PFSK-1 (cell line): ENCODE measurements around the gene SMIM7.

Source experiments
- FOXP2 ChIP-seq: optimal IDR thresholded peaks from 2 replicates; pipeline ENCODE3; 2011; ENCODE audit warnings: borderline replicate concordance, control low read depth, inconsistent platforms; ENCODE audit not compliant: insufficient read depth; ENCODE audit errors: extremely low read length, extremely low read depth
- POLR2AphosphoS5 ChIP-seq: IDR thresholded peaks from 2 replicates; pipeline ENCODE4 v1.6.1; 2012; ENCODE audit warnings: low read depth, mild to moderate bottlenecking, control low read depth, low read length, moderate library complexity
- SIN3A ChIP-seq: IDR thresholded peaks from 2 replicates; pipeline ENCODE4 v1.6.1; 2012; ENCODE audit warnings: mild to moderate bottlenecking, low read length, moderate library complexity, borderline replicate concordance; ENCODE audit not compliant: insufficient read depth
- TAF1 ChIP-seq: IDR thresholded peaks from 2 replicates; pipeline ENCODE4 v1.6.1; 2012; ENCODE audit warnings: low read length, control low read depth, borderline replicate concordance; ENCODE audit not compliant: insufficient read depth
- TF ChIP-seq, protein P1 (sequence below), 2 experiments: IDR thresholded peaks; 2 replicates each; pipeline versions ENCODE4 v1.6.1 to v1.8.0; 2011 to 2012; ENCODE audit warnings: low read depth in 2 of 2, low read length in 2 of 2, control low read depth in 1 of 2, inconsistent platforms in 1 of 2, mild to moderate bottlenecking in 1 of 2, moderate library complexity in 1 of 2; ENCODE audit not compliant: insufficient read depth in 1 of 2

Gene SMIM7

DNA sequence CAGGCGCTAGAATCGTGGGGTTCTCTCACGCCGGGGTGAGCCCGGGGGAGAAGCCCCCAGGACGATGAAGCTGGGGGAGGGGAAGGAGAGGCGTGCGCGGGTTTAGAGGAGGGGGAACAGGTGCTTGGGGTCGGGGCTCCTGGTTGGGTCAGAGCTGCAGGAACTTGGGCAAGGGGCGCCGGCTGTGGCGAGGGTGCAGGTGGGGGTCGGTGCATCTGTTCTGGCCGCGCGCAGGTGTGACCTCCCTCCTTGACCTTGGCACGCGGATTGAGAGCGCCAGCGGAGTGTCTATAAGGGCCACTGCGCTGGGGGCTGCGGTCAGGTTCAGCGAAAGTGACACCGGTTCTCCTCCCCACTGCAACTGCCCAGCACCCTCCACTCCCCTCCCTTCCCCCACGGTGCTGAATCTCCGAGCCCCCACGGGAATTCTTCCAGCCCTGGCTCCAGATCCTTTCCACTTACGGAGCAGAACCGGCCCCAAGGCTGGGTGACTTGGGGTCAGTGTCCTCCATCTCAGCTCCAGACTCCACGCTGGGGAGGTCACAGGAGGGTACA is 1.6 kb upstream of the SMIM7 start:
- TF ChIP-seq FOXP2 (no peak), SIN3A (no peak), POLR2AphosphoS5 (no peak), TAF1 (no peak)
- TF ChIP-seq, protein P1, sequence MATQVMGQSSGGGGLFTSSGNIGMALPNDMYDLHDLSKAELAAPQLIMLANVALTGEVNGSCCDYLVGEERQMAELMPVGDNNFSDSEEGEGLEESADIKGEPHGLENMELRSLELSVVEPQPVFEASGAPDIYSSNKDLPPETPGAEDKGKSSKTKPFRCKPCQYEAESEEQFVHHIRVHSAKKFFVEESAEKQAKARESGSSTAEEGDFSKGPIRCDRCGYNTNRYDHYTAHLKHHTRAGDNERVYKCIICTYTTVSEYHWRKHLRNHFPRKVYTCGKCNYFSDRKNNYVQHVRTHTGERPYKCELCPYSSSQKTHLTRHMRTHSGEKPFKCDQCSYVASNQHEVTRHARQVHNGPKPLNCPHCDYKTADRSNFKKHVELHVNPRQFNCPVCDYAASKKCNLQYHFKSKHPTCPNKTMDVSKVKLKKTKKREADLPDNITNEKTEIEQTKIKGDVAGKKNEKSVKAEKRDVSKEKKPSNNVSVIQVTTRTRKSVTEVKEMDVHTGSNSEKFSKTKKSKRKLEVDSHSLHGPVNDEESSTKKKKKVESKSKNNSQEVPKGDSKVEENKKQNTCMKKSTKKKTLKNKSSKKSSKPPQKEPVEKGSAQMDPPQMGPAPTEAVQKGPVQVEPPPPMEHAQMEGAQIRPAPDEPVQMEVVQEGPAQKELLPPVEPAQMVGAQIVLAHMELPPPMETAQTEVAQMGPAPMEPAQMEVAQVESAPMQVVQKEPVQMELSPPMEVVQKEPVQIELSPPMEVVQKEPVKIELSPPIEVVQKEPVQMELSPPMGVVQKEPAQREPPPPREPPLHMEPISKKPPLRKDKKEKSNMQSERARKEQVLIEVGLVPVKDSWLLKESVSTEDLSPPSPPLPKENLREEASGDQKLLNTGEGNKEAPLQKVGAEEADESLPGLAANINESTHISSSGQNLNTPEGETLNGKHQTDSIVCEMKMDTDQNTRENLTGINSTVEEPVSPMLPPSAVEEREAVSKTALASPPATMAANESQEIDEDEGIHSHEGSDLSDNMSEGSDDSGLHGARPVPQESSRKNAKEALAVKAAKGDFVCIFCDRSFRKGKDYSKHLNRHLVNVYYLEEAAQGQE (IDR thresholded peaks at IDR 0.05; ENCODE audit: insufficient read depth in 1 of 2, low read depth in 2 of 2, low read length in 2 of 2) = no peak

DNA sequence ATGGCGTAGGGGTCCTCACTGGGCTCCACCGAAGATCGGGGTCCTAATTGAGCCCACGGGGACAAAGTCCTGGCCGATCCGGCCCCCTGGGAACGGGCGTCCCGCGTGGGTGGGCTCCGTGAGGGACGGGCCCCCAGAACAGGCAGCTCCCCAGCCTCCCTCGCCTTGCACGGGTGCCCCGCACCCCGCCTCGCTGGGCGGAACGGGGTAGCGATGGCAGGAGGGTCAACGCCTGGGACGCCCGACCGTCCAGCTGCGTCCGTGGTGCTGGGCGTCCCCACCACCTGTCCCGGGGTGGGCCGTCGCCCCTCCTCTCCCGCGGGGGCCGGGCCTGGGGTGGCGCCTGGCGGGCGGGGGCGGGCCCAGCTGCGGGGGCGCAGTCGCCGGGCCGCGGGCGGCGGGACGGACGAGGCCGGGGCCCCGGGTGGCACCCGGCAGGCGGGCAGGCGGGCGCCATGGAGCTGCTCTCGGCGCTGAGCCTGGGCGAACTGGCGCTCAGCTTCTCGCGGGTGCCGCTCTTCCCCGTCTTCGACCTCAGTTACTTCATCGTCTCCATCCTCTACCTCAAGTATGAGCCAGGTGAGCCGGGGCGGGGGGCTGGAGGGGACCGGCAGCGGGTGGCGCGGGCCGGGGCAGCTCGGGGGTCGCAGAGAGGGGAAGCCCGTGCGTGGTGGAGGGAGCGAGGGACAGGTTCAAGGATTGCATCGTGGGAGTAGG is 977 bp upstream of the SMIM7 start, which contains the start of gene TMEM38A:
Gene TMEM38A, plus strand, starts transcription at position 377 of the 717 bp plus-strand sequence. Its CDS starts 79 bp downstream, at position 456.
- TF ChIP-seq FOXP2 (no peak), TAF1 (no peak), POLR2AphosphoS5 (no peak), SIN3A (no peak)
- TF ChIP-seq, protein P1 (IDR thresholded peaks at IDR 0.05; ENCODE audit: insufficient read depth in 1 of 2, low read depth in 2 of 2, low read length in 2 of 2) = no peak

DNA sequence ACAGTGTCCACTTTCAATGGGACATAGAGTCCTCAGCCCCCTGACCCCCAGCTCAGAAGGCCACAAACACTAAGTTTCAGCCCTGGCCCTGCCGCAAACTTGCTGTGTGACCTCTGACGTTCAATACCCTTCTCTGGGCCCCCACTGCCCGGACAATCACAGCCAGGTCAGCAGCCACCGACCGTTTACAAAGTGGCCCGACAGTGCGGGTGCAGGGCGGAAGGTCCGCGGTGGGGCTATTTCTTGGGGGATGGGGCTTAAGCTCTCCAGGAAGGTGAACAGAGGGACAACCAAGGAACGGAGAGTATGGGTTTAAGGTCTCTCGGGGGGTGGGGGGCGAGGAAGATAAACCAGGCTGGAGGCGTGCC is 496 bp downstream of the SMIM7 start:
- TF ChIP-seq TAF1 = no peak
- TF ChIP-seq, protein P1 (IDR thresholded peaks at IDR 0.05; ENCODE audit: insufficient read depth in 1 of 2, low read depth in 2 of 2, low read length in 2 of 2) = no peak
- no peak for TF ChIP-seq SIN3A
- TF ChIP-seq FOXP2 = no peak
- TF ChIP-seq POLR2AphosphoS5 = no peak

DNA sequence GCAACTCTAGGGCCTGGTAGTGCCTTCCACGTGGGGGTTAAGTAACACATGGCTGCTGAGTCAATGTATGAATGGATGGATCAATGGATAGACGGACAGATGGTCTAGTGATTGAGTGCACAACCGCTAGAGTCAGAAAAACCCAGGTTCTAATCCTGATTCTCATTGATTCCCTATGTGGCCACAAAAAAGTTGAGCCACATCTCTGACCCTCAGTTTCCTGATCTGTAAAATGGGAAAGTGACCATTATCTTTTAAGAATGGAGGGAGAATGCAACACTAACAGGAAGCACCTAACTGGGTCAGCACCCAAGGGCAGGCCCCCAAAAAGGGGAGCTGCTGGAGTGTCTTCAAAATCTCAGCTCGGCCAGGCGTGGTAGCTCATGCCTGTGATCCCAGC is 2.6 kb downstream of the SMIM7 start:
- TF ChIP-seq POLR2AphosphoS5 (no peak), TAF1 (no peak), FOXP2 (no peak), SIN3A (no peak)
- TF ChIP-seq, protein P1 (IDR thresholded peaks at IDR 0.05; ENCODE audit: insufficient read depth in 1 of 2, low read depth in 2 of 2, low read length in 2 of 2) = no peak

DNA sequence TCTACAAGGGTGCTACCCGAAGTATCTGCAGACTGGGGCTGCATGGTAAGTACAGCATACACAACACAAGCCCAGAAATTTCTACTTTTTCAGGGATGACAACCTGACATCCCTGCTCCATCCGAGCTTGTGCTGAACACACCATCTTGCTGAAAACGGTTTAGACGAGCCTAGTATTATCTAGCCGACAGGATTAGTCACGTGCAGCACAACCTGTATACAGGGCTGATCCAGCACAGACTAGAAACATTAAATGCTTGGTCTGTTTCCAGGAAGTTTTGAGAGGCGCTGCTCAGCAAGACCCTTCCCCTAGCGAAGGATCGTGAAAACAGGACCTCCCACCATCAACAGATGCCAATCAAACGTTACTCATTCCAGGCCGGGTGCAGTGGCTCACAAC is 4.2 kb downstream of the SMIM7 start:
- TF ChIP-seq, protein P1 (IDR thresholded peaks at IDR 0.05; ENCODE audit: insufficient read depth in 1 of 2, low read depth in 2 of 2, low read length in 2 of 2) = no peak
- no peak for TF ChIP-seq POLR2AphosphoS5
- TF ChIP-seq SIN3A = no peak
- no peak for TF ChIP-seq FOXP2
- no peak for TF ChIP-seq TAF1
